ENCODE results near the gene CSKMT.
"Not testable (repeated sequence)": the region's sequence is repeated elsewhere in the genome, so short reads cannot be mapped to it uniquely, and the experiment has no call there.

Gene CSKMT

DNA sequence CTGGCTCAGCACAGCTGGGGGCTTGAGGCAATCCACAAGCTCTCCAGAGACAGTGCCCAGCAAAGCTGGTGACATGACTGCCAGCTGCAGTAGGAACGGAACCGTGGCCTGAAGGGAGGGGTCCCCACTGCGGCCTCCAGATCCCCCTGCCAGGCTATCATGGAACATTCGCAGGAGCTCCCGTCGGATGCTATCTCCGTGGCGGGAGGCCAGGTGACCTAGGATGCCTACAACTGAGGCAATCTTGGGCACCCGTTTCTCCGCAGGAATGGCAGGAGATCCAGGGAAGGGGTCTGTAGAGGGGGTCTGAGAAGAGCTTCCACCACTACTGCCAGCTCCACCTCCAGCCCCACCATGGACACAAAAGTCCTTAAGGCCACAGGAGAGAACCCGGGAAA is 16.1 kb upstream of the CSKMT start:
- H3K27ac ChIP-seq: no peak overlapping the region
- no peak for TF ChIP-seq CTCF (conservative IDR thresholded peaks at IDR 0.05)

DNA sequence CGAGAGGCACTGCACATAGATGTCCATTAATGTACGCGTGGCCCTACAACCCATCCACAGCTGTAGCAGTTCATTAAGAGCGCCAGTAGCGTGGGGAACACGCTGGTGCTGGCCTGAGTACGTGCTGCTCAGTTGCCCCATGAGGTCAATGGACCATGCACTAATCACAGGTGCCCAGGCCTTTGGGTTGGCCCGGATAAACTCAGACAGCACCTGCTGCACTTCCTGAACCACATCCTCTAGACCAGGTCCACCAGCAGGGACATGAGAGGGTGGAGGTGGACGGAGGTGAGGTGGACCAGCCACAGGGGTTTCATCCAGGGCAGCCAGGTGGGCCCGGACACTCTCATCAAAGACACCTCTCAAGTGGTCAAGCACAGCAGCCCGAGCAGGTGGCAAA is 15.6 kb upstream of the CSKMT start:
- no peak for TF ChIP-seq CTCF (conservative IDR thresholded peaks at IDR 0.05)

DNA sequence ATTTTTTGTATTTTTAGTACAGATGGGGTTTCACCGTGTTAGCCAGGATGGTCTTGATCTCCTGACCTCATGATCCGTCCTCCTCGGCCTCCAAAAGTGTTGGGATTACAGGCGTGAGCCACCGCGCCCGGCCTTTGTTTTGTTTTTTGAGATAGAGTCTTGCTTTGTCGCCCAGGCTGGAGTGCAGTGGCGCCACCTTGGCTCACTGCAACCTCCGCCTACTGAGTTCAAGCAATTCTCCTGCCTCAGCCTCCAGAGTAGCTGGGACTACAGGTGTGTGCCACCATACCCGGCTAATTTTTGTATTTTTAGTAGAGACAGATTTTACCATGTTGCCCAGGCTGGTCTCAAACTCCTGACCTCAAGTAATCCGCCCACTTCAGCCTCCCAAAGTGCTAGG is 14.8 kb upstream of the CSKMT start:
- not testable (repeated sequence) for H3K27ac ChIP-seq

More for the DNA sequence above, 15.6 kb upstream of the CSKMT start:
- H3K27ac ChIP-seq: no peak overlapping the region

GRCh38 chr11:62652161-62653006 is 12.7 kb upstream of the CSKMT start:
- peak overlapping the region; percentile 88 for H3K27ac ChIP-seq
- no peak for TF ChIP-seq CTCF (conservative IDR thresholded peaks at IDR 0.05)

GRCh38 chr11:62654297-62654696 is 10.8 kb upstream of the CSKMT start:
- TF ChIP-seq CTCF (conservative IDR thresholded peaks at IDR 0.05): no peak

DNA sequence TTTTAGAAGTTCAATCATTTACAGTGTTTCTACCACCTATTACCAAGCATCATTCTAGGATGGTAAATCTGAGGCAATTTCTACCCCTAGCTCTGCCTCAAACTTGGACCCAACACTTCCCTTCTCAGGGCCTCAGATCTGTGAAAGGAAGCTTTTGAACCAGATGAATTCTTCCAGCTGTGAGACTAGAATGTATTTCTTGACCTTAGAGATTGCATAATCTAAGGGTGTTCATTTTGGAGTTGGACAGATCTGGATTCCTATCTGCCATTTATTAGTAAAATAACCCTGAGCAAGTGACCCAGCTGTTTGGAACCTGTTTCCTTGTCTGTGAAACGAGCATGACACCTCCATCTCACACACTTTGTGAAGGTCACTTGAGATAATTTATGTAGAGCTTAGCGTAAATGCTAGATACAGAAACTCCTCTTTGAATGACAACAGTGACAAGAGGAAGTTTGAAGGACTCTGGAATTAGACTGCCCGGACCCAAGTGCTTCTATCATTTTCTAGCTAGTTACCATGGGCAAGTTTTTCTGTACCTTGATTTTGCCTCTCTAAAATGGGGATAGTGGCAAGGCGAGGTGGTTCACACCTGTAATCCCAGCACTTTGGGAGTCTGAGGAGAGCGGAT is 8.2 kb upstream of the CSKMT start:
- no peak for TF ChIP-seq CTCF (conservative IDR thresholded peaks at IDR 0.05)
- no peak overlapping the region for H3K27ac ChIP-seq

More at GRCh38 chr11:62654297-62654696, 10.8 kb upstream of the CSKMT start:
- H3K27ac ChIP-seq: peak overlapping the region; percentile 88

DNA sequence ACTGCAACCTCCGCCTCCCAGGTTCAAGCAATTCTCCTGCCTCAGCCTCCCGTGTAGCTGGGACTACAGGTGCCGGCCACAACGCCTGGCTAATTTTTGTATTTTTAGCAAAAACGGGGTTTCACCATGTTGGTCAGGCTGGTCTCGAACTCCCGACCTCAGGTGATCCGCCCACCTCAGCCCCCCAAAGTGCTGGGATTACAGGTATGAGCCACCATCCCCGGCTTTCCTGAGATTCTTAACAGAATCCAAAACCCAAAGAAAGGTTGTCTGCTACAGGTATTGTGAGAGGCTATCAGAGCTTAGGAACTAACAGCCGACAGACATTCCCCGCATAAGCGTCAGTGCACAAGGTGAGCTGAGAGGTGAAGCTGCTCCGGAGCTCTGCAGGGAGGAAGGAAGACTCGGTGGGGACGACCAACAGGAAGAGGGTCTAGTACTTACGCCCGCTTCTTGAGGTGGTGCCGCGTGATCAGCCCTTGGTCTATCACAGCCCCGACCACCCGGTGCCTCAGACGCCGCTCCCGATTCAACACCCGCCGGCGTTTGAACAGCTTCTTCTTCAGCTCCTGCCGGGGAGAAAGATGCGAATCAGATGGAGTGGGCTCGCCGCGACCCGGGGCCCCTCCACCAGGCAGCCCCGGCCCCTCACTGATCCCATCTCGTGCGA is 572 bp upstream of the CSKMT start:
- peak overlapping the region; percentile 95 for H3K27ac ChIP-seq
- no peak for TF ChIP-seq CTCF (conservative IDR thresholded peaks at IDR 0.05)

All from VCaP (cell line).